ENCODE measurements around the gene OR1F1.
"Not testable (repeated sequence)": the region's sequence is repeated elsewhere in the genome, so short reads cannot be mapped to it uniquely, and the experiment has no call there.

The OR1F1 gene

DNA sequence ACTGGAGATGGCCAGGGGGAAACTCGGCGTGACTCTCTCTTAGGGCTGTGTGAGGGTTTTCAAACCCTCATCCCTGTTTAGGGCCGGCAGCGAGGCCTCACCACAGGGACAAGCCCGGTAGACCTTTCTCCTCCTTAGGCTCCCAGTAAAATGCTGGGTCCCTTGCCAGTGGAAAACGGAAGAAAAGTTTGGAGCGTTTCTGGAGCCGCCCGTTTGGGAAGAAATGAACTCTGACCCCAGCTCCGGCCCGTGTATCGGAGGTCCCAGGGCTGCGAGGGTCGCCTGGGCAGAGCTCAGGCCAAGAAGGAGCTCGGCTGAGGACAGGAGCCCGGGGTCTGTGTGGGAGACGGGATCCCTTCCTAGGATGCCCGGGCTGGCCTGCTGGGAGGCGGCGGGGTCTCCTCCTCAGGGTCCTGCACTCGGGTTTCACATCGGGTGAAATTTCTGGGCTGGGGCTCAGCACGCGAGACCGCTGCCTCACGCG is 29.9 kb upstream of the OR1F1 start:
- peak overlapping the region; percentile 88; the same call in 1 of the 2 replicates for H3K4me3 ChIP-seq (ENCODE audit: low read length)
- no peak for TF ChIP-seq ZNF274 (IDR thresholded peaks at IDR 0.05; ENCODE audit: low read depth, low read length)

DNA sequence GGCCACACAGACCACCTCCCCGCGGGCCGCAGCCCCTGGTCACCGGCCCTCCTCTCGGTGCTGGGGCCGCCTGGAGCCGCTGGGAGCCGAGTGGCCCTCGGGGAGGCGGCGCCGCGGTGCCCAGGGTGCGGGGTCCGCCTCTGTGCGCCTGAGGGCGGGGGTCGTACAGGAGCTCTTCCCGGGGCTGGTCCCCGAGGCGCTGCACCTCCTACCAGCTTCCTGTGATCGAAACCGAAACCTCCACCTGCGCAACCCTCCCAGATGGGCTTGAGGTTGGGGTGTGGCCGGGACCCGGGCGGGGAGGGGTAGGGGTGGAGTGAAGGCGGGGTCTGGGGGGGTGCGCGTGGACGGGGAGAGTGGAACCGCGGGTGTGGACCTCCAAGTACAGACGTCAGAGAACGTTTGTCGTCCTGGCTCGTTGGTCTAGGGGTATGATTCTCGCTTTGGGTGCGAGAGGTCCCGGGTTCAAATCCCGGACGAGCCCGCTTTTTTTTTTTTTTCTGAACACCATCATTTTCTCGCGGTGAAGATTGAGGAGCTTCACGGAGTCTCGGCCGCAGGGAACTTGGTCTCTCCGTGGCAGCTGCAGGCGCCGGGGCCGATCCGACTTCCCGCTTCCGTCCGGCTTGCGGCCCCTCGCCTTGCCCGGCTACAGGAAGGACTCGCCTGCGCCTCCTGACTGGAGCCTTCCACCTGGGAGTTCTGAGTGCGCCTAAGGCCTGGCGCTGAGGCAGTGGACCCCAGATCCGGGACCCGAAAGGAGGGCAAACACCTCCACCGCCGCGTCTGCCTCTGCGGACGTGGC is 29.3 kb upstream of the OR1F1 start:
- no peak for TF ChIP-seq ZNF274 (IDR thresholded peaks at IDR 0.05; ENCODE audit: low read depth, low read length)
- H3K4me3 ChIP-seq (ENCODE audit: low read length), result peak overlapping the region; percentile 88

- no peak overlapping the region for H3K4me3 ChIP-seq (ENCODE audit: low read length)
- TF ChIP-seq ZNF274 (IDR thresholded peaks at IDR 0.05; ENCODE audit: low read depth, low read length), result no peak
Observed at GRCh38 chr16:3161235-3162018, 26.6 kb upstream of the OR1F1 start.

DNA sequence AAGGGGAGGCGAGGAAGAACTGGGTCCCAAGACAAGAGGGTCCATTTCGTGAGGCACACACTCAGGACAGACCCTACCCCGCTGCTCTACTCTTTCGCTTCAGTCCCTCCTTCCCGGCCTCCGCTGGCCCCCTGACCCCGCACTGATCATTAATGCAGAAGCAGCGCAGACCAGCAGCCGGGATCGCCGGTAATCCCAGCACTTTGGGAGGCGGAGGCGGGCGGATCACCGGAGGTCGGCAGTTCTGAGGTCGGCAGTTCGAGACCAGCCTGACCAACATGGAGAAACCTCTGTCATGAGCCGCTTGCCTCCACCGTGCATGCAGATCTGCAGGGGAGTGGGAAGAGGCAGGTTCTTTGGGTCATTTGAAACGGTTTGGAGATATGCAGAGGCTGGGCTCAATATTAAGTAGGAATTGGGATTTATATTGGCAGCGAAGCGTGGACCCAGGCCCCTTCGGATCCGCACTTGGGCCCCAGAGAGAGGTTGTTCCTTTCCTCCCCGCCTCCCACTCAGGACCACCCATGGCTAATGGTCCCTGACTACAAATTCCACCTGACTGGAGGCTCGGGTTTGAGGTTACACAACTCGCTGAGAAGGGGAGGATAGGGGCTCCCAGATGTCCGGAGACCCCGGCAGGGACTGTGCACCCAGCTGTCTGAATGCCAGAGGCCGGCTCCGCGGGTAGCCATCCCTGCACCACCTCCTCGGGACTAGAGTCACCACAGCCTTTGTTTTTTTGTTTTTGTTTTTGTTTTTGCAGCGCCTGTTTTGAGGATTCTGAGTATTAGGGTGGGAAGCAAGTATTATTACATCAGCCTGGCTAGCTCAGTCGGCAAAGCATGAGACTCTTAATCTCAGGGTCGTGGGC is 23.6 kb upstream of the OR1F1 start:
- TF ChIP-seq ZNF274 (IDR thresholded peaks at IDR 0.05; ENCODE audit: low read depth, low read length), result no peak

GRCh38 chr16:3165111-3165822 is 22.7 kb upstream of the OR1F1 start:
- no peak for TF ChIP-seq ZNF274 (IDR thresholded peaks at IDR 0.05; ENCODE audit: low read depth, low read length)
- no peak overlapping the region for H3K4me3 ChIP-seq (ENCODE audit: low read length)

More for the DNA sequence above, 23.6 kb upstream of the OR1F1 start:
- no peak overlapping the region for H3K4me3 ChIP-seq (ENCODE audit: low read length)

GRCh38 chr16:3166505-3166886 is 21.5 kb upstream of the OR1F1 start:
- TF ChIP-seq ZNF274 (IDR thresholded peaks at IDR 0.05; ENCODE audit: low read depth, low read length), result no peak
- H3K4me3 ChIP-seq (ENCODE audit: low read length), result no peak overlapping the region

GRCh38 chr16:3168729-3169128 is 19.3 kb upstream of the OR1F1 start:
- H3K4me3 ChIP-seq (ENCODE audit: low read length), result not testable (repeated sequence)

DNA sequence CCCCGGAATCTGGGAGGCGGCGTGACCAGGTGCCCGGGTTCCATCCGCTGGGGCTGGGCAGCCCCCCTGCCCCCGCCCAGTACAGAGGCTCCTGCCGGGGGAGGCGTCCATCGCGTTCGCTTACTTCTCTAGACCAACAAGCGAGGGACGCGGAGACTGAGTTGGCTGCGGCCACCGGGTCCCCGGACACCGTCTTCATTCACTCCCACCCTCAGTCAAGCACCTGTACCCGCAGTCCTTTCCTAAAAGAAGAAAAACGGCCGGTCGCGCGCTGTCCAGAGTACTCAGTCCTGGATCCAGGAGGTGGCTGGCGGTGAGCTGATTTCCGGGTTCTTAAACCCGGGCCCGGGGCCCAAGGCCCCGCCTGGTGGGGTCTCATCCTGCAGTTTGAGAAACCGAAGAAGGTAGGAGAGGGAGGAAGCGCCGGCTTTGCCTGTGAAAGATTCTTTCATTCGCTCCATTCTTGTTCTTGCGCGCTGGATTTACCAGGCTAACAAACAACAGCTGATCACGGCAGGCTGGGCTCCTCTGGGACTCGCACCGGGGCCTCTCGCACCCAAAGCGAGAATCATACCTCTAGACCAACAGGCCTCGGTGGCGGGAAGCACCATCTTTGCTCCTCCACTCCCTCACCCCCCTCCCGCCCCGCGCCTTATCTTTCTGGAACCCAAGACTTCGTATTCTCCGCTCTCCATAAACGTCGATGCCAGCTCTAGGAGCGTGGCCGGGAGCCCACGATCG is 17.4 kb upstream of the OR1F1 start:
- no peak for TF ChIP-seq ZNF274 (IDR thresholded peaks at IDR 0.05; ENCODE audit: low read depth, low read length)

DNA sequence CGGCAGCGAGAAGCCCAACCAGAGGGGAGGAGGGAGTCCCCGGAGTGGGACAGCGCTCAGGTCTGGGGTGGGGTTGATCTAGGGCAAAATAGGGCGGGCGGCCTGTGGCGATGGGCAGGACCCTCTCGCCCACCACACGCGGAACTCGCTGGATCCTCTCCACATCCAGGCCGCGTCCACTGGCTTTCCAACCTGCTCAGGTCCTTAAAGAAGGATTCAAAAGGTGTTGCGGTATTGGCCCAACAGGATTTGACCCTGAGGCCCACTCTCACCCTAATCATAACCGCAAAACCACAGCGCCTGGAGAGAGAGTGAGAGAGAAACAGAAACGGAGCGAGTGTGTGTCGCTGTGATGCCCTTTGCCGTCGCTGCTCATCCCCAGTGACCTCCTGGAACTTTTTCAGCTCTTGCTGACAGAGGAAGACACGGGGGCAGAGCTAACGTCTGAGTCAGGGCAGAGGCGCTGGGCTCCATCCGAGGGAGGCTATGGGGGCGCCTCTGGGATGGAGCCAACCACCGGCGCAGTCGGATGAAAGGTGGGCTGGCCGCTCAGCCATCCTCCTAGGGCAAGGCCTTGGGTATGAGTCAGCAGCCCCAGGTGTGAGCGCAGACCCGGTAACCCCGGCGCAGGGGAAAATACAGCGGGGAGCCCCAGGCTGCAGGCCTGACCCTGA is 16.7 kb upstream of the OR1F1 start:
- TF ChIP-seq ZNF274 (IDR thresholded peaks at IDR 0.05; ENCODE audit: low read depth, low read length), result no peak
- no peak overlapping the region; the same call in 1 of the 2 replicates for H3K4me3 ChIP-seq (ENCODE audit: low read length)

More for the DNA sequence above, 17.4 kb upstream of the OR1F1 start:
- no peak overlapping the region; the same call in 1 of the 2 replicates for H3K4me3 ChIP-seq (ENCODE audit: low read length)

DNA sequence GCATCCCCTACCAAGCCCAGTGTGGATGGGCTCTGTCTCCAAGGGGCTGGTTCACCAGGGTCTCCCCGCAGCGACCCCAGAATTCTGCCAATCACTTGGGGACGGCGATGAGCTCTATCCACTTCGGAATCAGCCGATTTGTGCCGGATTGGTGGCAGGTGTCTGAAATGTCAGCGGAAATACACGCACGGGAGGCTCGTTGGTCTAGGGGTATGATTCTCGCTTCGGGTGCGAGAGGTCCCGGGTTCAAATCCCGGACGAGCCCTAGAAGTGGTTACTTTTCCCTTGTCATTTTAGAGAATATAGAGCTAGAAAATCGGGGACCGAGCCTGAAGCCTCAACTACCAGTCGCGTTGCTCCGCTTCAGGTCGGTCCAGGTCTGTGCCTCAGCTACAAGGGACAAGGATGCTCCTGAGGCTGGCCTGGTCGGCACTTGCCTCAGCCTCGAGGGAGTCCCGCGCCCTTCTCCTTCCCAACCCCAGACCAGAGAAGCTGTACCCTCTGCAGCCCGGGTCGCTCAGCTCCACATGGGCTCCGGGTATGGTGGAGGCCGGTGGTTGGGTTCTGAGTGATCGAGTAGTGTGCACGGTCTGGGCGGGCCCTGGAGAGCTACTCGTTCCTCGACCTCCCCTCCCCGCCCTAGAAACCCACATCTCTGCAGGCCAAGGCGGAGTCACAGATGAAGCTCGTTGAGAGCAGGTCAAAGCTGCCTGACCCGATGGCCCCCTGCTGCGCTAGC is 16.0 kb upstream of the OR1F1 start:
- no peak overlapping the region; the same call in 1 of the 2 replicates for H3K4me3 ChIP-seq (ENCODE audit: low read length)
- TF ChIP-seq ZNF274 (IDR thresholded peaks at IDR 0.05; ENCODE audit: low read depth, low read length), result no peak

GRCh38 chr16:3173892-3174617 is 13.9 kb upstream of the OR1F1 start:
- no peak for TF ChIP-seq ZNF274 (IDR thresholded peaks at IDR 0.05; ENCODE audit: low read depth, low read length)
- peak overlapping the region; percentile 8; the same call in 1 of the 2 replicates for H3K4me3 ChIP-seq (ENCODE audit: low read length)

Measured in GM08714 (cell line).